CD4-positive, alpha-beta T cell treated with Interleukin-15 for 4 hours (primary cell): Measurements from ENCODE around the gene ZNF511.
A peak's percentile ranks its signal among the peaks of the same experiment; 100 is the strongest.
"Not testable (repeated sequence)": the region's sequence is repeated elsewhere in the genome, so short reads cannot be mapped to it uniquely, and the experiment has no call there.

Experiments
- DNase-seq: peaks from one replicate; pipeline ENCODE4 v3.0.0-alpha.2; 2020; ENCODE audit warnings: low spot score

The ZNF511 gene

GRCh38 chr10:133314911-133315310 is 6.2 kb downstream of the ZNF511 start:
- DNase-seq, result no peak

- DNase-seq, result no peak
These were observed 7.1 kb downstream of the ZNF511 start for GRCh38 chr10:133315847-133316246.

- DNase-seq, result no peak
These were observed 7.6 kb downstream of the ZNF511 start for GRCh38 chr10:133316266-133316665.

- DNase-seq, result no peak
These were observed 8.0 kb downstream of the ZNF511 start for GRCh38 chr10:133316732-133317131.

- peak; percentile 71 for DNase-seq
These were observed 9.9 kb downstream of the ZNF511 start for GRCh38 chr10:133318494-133319127.

- not testable (repeated sequence) for DNase-seq
These were observed 12.2 kb downstream of the ZNF511 start for GRCh38 chr10:133320852-133321422.

GRCh38 chr10:133322064-133322709 is 13.5 kb downstream of the ZNF511 start:
- not testable (repeated sequence) for DNase-seq

GRCh38 chr10:133324198-133324792 is 15.6 kb downstream of the ZNF511 start:
- DNase-seq, result peak; percentile 59

- no peak for DNase-seq
These were observed 16.1 kb downstream of the ZNF511 start for GRCh38 chr10:133324857-133325260.

- DNase-seq, result no peak
These were observed 16.9 kb downstream of the ZNF511 start for GRCh38 chr10:133325440-133326222.

GRCh38 chr10:133326223-133326551 is 17.5 kb downstream of the ZNF511 start:
- DNase-seq, result no peak

- DNase-seq, result no peak
These were observed 18.3 kb downstream of the ZNF511 start for GRCh38 chr10:133326745-133327650.

- no peak for DNase-seq
These were observed 19.1 kb downstream of the ZNF511 start for GRCh38 chr10:133327651-133328357.

- no peak for DNase-seq
These were observed 19.9 kb downstream of the ZNF511 start for GRCh38 chr10:133328358-133329343.

- peak; percentile 88 for DNase-seq
These were observed 20.9 kb downstream of the ZNF511 start for GRCh38 chr10:133329491-133330202.

- no peak for DNase-seq
These were observed 24.4 kb downstream of the ZNF511 start for GRCh38 chr10:133332936-133333699.

- no peak for DNase-seq
These were observed 26.0 kb downstream of the ZNF511 start for GRCh38 chr10:133334503-133335245.
